HG03354 (cell line): ENCODE measurements around the gene THAP6.
"Not testable (repeated sequence)": the region's sequence is repeated elsewhere in the genome, so short reads cannot be mapped to it uniquely, and the experiment has no call there.

Experiments used
- ATAC-seq: cut with Tn5 transposase; IDR thresholded peaks from one replicate; pipeline ENCODE4 v1.9.1; 2021; ENCODE audit warnings: mild to moderate bottlenecking; ENCODE audit not compliant: unreplicated experiment, poor library complexity, severe bottlenecking

The THAP6 gene

DNA sequence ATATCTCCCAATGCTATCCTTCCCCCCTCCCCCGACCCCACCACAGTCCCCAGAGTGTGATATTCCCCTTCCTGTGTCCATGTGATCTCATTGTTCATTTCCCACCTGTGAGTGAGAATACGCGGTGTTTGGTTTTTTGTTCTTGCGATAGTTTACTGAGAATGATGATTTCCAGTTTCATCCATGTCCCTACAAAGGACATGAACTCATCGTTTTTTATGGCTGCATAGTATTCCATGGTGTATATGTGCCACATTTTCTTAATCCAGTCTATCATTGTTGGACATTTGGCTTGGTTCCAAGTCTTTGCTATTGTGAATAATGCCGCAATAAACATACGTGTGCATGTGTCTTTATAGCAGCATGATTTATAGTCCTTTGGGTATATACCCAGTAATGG is 5.2 kb downstream of the THAP6 start:
- ATAC-seq, result not testable (repeated sequence)

- ATAC-seq, result no peak
Measured at GRCh38 chr4:75525086-75525485, 10.8 kb downstream of the THAP6 start.

DNA sequence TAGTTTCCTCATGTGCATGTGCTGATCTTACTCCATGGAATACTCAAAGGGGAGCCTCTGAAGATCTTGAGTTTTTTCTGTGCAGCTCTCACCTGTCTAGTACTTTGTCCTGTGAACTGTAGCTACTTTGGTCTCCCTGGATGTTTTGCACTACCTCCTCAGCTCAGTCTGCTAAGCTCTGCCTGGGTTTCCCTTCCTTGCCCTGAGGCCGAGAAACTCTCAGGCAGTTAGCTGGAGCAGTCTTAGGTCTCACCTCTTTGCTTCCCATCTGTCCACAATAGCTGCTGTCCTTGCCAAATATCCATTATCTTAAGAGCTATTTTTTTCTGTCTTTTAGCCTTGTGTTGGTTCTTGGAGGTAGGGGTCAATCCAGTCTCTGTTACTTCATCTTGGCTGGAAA is 11.6 kb downstream of the THAP6 start:
- no peak for ATAC-seq

DNA sequence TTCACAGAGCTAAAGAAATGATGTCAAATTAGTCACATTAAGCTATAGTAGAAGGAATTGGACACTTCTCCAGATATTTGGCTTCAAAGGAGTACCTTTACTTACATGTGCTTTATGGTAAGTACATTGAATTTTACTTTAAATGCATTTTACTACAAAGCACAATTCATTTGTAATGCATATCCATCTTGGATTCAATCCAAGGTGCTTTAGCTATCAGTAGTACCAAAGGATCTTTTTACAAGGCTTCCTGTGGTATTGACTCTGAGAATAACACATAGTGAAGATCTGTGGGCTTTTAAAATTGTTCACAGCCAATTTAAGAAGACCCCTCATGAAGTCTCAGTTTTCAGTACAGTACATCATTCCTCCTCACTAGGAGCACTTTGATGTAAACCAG is 13.2 kb downstream of the THAP6 start:
- ATAC-seq, result no peak

DNA sequence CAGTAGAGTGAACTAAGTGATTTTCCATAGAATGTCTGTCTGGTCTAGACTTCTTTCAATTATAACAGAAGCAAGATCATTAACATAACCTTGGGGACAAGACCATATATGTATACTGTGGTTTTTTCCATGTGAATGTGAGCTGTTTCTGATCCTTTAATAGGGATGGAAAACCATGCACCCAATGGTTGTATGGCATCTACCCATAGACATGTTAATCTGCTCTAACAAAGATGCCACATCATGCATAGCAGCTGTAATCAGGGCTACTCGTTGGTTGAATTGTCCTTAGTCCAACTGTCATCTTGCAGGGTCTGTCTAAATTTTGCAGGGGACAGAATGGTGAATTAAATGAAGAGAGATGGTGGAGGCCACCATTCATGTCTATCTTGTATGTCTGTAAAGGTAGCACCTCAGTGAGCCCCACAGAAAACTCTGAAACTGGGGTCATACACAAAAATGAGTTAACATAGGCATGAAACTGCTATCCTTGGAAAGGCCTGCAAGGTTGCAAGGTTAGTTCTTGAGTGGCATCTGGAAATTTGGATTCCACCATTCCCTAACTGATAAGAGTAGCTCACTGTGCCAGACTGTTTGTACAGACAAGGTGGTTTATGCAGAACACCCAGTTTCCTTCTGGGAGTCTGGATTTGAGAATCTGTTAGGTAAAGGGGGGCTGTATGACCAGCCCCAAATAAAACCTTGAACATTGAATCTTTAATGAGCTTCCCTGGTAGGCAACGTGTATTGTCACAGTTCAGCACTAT is 16.5 kb downstream of the THAP6 start:
- ATAC-seq, result no peak

DNA sequence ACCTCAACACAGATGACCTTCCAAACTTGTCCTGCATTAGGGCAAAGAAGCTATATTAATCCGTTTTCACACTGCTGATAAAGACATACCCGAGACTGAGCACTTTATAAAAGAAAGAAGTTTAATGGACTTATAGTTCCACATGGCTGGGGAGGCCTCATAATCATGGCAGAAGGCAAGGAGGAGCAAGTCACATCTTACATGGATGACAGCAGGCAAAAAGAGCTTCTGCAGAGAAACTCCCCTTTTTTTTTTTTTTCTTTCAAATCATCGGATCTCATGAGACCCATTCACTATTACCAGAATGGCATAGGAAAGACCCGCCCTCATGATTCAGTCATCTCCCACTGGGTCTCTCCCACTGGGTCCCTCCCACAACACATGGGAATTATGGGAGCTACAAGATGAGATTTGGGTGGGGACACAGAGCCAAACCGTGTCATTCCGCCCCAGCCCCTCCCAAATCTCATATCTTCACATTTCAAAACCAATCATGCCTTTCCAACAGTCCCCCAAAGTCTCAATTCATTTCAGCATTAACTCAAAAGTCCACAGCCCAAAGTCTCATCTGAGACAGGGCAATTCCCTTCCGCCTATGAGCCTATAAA is 17.4 kb downstream of the THAP6 start:
- ATAC-seq, result not testable (repeated sequence)

- ATAC-seq, result not testable (repeated sequence)
Measured at GRCh38 chr4:75533339-75533887, 19.1 kb downstream of the THAP6 start.

- ATAC-seq, result not testable (repeated sequence)
Measured at GRCh38 chr4:75533926-75534325, 19.7 kb downstream of the THAP6 start.

GRCh38 chr4:75537308-75537707 is 23.0 kb downstream of the THAP6 start:
- ATAC-seq, result not testable (repeated sequence)

DNA sequence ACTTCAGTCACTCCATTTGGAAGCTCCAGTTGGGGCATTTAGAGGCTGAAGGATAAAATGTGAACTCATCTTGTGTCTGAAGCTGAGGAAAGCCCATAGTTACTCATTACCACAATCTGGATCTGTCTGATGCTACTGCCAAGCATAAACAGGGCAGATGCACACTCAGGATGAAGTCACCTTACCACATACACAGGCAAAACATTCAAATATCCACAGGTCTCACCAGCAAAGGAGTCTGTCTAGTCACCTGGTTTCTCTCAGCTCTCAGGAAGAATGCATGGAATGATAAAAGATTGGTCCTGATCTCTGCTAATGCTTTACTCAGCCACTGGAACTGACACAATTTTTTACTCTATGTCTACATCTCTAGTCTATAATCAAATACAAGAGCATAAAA is 28.6 kb downstream of the THAP6 start:
- ATAC-seq, result no peak

- ATAC-seq, result not testable (repeated sequence)
Measured at GRCh38 chr4:75544220-75544619, 29.9 kb downstream of the THAP6 start.

DNA sequence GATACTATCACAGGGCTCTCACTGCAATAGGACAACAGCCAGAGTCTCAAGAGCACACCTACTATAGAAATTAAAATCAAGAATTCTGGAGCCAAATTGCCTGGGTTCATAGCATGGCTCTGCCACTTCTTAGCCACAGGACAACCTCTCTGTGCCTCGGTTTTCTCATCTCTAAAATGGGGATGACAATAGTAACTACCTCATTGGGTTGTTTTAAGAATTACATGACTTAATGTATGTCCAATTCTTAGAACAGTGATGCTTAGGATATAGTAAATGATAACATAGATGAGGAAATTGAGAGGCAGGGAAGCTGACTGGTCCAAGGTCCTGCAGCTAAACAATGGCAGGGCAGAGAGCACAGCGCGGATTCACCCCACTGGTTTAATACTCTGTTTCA is 30.6 kb downstream of the THAP6 start:
- no peak for ATAC-seq

- no peak for ATAC-seq
Measured at GRCh38 chr4:75545526-75545925, 31.3 kb downstream of the THAP6 start.

GRCh38 chr4:75547647-75548387 is 33.5 kb downstream of the THAP6 start:
- ATAC-seq, result no peak

DNA sequence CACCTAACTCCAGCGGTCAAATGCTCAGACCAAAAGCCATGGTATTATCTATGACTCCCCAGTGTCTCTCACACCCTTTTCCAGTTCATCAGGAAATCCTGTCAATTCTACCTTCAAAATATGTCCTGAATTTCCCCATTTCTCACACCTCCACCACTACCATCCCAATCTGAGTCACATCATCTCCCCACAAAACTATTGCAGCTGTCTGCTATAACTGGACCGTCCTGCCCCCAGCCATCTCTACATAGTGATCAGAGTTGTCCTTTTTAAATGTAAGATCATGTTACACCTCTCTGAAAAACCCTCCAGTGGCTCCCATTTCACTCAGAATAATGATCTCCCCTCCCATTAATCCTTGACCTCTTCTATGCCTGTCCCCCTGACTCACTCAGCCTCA is 34.7 kb downstream of the THAP6 start:
- ATAC-seq, result no peak

- no peak for ATAC-seq
Measured at GRCh38 chr4:75552452-75552851, 38.2 kb downstream of the THAP6 start.

DNA sequence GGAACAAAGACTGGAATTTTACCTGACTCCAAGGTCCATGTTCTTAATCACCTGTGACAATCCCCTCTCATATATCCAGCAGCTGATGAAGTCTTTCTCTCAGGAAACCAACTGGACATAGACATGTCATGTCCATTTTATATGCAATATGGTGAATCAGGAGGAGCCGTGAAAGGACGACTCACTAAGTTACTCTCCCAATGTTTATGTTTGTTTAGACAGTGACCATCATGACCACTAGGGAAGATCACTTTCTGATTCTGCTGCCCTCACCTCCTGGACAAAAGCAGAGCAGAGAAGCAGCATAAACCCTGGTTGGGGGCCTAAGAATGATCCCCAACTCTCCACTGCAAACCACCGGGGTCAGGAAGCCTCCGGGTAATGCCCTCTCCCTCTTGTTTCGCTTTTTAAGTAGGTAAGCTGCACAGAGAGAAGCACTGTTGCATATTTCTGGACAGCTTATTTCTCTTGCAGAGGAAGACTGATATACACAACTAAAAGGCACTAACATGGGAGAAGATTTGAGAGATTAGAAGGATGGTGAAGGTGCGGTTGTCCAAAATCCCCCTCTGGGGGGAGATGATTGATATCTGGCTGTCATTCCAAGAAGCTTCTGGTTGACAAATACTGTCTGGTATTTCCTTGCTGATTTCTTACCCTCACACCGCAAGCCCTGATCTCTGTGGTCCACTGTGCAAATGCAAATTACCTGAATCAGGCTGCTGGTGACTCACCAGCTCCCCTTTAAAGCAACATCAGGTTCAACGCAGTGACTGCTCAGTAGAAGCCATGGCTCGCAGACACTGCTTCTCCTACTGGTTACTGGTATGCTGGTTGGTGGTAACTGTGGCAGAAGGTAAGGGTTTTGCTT is 41.3 kb downstream of the THAP6 start, which contains the start of gene ODAPH:
TSS of gene ODAPH (plus strand) at position 773 of the 871 bp plus-strand sequence. CDS start at position 790, 17 bp downstream.
- peak; percentile 98 for ATAC-seq

- no peak for ATAC-seq
Measured at GRCh38 chr4:75557696-75558095, 43.4 kb downstream of the THAP6 start.

DNA sequence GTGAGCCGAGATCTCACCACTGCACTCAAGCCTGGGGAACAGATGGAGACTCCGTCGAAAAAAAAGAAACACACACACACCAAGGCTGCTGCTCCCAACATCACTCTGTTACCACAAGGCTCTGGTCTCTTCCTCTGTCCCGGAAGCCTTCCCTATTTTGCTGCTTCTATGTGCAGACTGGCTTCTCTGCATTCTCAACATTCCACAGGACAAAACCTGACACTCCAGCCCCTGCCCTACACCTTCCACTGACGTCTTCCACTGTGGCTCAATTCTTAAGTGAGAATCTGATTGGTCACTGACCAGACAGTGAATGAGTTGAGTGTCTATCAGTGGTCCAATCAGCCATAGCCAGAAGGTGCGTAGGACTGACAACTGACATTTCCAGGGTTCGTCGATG is 47.5 kb downstream of the THAP6 start:
- ATAC-seq, result no peak
